Aorta (tissue), 5 donors: ENCODE results near the gene BPHL. TPM values are rescaled to one million over a fixed set of nuclear protein-coding genes. Genes with fewer than 3 reads are reported as not detected.
A peak's percentile ranks its signal among the peaks of the same experiment; 100 is the strongest.
"Not testable (repeated sequence)": the region's sequence is repeated elsewhere in the genome, so short reads cannot be mapped to it uniquely, and the experiment has no call there.

Experiments used
- ATAC-seq: fragments of 200-7000 bp; cut with Tn5 transposase; one replicate; pipeline ENCODE4 v1.9.1; 2022; ENCODE audit warnings: moderate library complexity; ENCODE audit not compliant: low FRiP score
- DNase-seq, 2 donors: peaks; one replicate each; pipeline ENCODE4 v3.0.0-alpha.2; 2020
- H3K27ac ChIP-seq, 2 donors: one replicate each; pipeline ENCODE4 v1.5.1; 2013; ENCODE audit warnings: low read length in 2 of 2, mild to moderate bottlenecking in 2 of 2, moderate library complexity in 2 of 2, control low read depth in 1 of 2, inconsistent platforms in 1 of 2, low read depth in 1 of 2
- H3K27me3 ChIP-seq, 2 donors: one replicate each; pipeline ENCODE4 v1.6.1; 2013; ENCODE audit warnings: control low read depth in 1 of 2, low read length in 1 of 2, mild to moderate bottlenecking in 1 of 2, moderate library complexity in 1 of 2; ENCODE audit not compliant: insufficient read depth in 2 of 2, control insufficient read depth in 1 of 2
- H3K36me3 ChIP-seq, 2 donors: one replicate each; pipeline ENCODE4 v1.6.1; 2013; ENCODE audit warnings: control low read depth in 1 of 2, low read length in 1 of 2, mild to moderate bottlenecking in 1 of 2; ENCODE audit not compliant: insufficient read depth in 2 of 2, control insufficient read depth in 1 of 2
- H3K4me1 ChIP-seq, 2 donors: one replicate each; pipeline ENCODE4 v1.6.1; 2013; ENCODE audit warnings: low read length in 2 of 2, control low read depth in 1 of 2, mild to moderate bottlenecking in 1 of 2, moderate library complexity in 1 of 2; ENCODE audit not compliant: insufficient read depth in 2 of 2, control insufficient read depth in 1 of 2
- H3K4me3 ChIP-seq, 2 donors: one replicate each; pipeline ENCODE4 v1.5.1; 2013; ENCODE audit warnings: low read length in 2 of 2, control low read depth in 1 of 2, mild to moderate bottlenecking in 1 of 2
- H3K9me3 ChIP-seq: one replicate; pipeline ENCODE4 v1.6.1; 2013; ENCODE audit warnings: mild to moderate bottlenecking, low read length; ENCODE audit not compliant: control insufficient read depth
- WGBS, 2 donors: extraction: QIAGEN DNeasy Blood & Tissue Kit; methylation state at CpG; one replicate each; pipeline ENCODE4 v1.1.7; 2013; 5-methylcytosine and 5-hydroxymethylcytosine counted together
- intact Hi-C, 2 donors: fragments of 100-400 bp; cut with DNase I; formaldehyde crosslinking; loops; one replicate each; pipeline versions ENCODE4 v1.14.2 to v1.15.0; 2022
- polyA plus RNA-seq, 2 donors: library from polyadenylated mRNA; stranded (reverse); fragments of 200-250 nt; gene quantifications; one replicate each; pipeline ENCODE4 v1.2.3, GENCODE V29; 2013
- total RNA-seq, 2 donors: library from RNA; stranded (reverse); fragmentation: NEBNext Ultra II Directional; extraction: Animal tissue kit (Norgen Biotek cat#: 25700); gene quantifications; one replicate each; pipeline ENCODE4 v1.2.1, GENCODE V29; 2021
- donor health status: healthy with polysubstance abuse.
- donor health status: Bipolar disorder and iron deficiency.
- donor health status: DM: no; HTN: no; CAD: no.
- donor health status: DM: no; HTN: no; CAD: no.
- donor health status: DM: yes; HTN: yes; CAD: no.

Gene BPHL
- total and polyA plus RNA-seq, 4 donors: 6.4 to 18.7 (median 15.4) TPM

- 87 to 88% methylated on average over 15 of the region's 15 CpGs for WGBS, 2 donors
- H3K9me3 ChIP-seq: no peaks in the 10 kb centered on the region
- DNase-seq (no peak), ATAC-seq (no peak)
- intact Hi-C loops: loop anchor here in 1 of 2 donors (10.0 kb wide), 1 partner anchor 876 kb away; no protein-coding TSS in a partner anchor
- H3K4me3 ChIP-seq: no peak overlapping the region
- H3K27ac ChIP-seq: no peak overlapping the region
- H3K4me1 ChIP-seq: no peaks in the 10 kb centered on the region
- no peaks in the 10 kb centered on the region for H3K27me3 ChIP-seq
- H3K36me3 ChIP-seq: no peaks in the 10 kb centered on the region
These were observed 10.0 kb downstream of the BPHL start for GRCh38 chr6:3128356-3129108.

GRCh38 chr6:3131695-3132094 lies 13.2 kb downstream of the BPHL start:
- DNase-seq (no peak), ATAC-seq (no peak)
- Histone ChIP-seq H3K27me3 (no peaks in the 10 kb centered on the region), H3K4me1 (no peaks in the 10 kb centered on the region), H3K27ac (no peak overlapping the region), H3K4me3 (no peak overlapping the region), H3K9me3 (no peaks in the 10 kb centered on the region), H3K36me3 (no peaks in the 10 kb centered on the region)
- 94 to 96% methylated on average over 15 of the region's 15 CpGs for WGBS, 2 donors
- intact Hi-C loops: no loop called here

GRCh38 chr6:3133515-3133914 lies 15.0 kb downstream of the BPHL start:
- no peak overlapping the region for H3K27ac ChIP-seq
- no peaks in the 10 kb centered on the region for H3K4me1 ChIP-seq
- H3K36me3 ChIP-seq: peaks cover 0 to under 1% of the 10 kb centered on the region in 2 donors
- intact Hi-C loops: no loop called here
- 89% methylated on average over 9 of the region's 9 CpGs for WGBS, 2 donors
- no peaks in the 10 kb centered on the region for H3K9me3 ChIP-seq
- DNase-seq (peak in 1 of 2 donors; percentile 30), ATAC-seq (no peak)
- H3K4me3 ChIP-seq: no peak overlapping the region
- H3K27me3 ChIP-seq: no peaks in the 10 kb centered on the region

GRCh38 chr6:3135668-3136291 lies 17.3 kb downstream of the BPHL start:
- Histone ChIP-seq H3K4me3 (no peak overlapping the region), H3K4me1 (no peaks in the 10 kb centered on the region), H3K36me3 (peaks cover 2 to 3% of the 10 kb centered on the region in 2 donors), H3K27me3 (no peaks in the 10 kb centered on the region), H3K27ac (no peak overlapping the region), H3K9me3 (no peaks in the 10 kb centered on the region)
- 86 to 87% methylated on average over 13 of the region's 13 CpGs for WGBS, 2 donors
- DNase-seq (peak in 1 of 2 donors; percentile 7), ATAC-seq (no peak)
- intact Hi-C loops: no loop called here

GRCh38 chr6:3136292-3137011 lies 17.9 kb downstream of the BPHL start:
- Histone ChIP-seq H3K4me3 (no peak overlapping the region), H3K27me3 (no peaks in the 10 kb centered on the region), H3K27ac (no peak overlapping the region), H3K9me3 (no peaks in the 10 kb centered on the region), H3K4me1 (no peaks in the 10 kb centered on the region), H3K36me3 (peaks cover 2 to 3% of the 10 kb centered on the region in 2 donors)
- no peak for DNase-seq
- WGBS, 2 donors: 89 to 90% methylated on average over 8 of the region's 8 CpGs
- no peak for ATAC-seq
- intact Hi-C loops: no loop called here

GRCh38 chr6:3137057-3137777 lies 18.7 kb downstream of the BPHL start:
- H3K27me3 ChIP-seq: no peaks in the 10 kb centered on the region
- peaks cover 2 to 3% of the 10 kb centered on the region in 2 donors for H3K36me3 ChIP-seq
- no peaks in the 10 kb centered on the region for H3K4me1 ChIP-seq
- H3K9me3 ChIP-seq: no peaks in the 10 kb centered on the region
- WGBS, 2 donors: 95% methylated on average over 12 of the region's 12 CpGs
- no peak overlapping the region for H3K4me3 ChIP-seq
- ATAC-seq (no peak), DNase-seq (no peak)
- no peak overlapping the region for H3K27ac ChIP-seq
- intact Hi-C loops: no loop called here

- H3K4me1 ChIP-seq, H3K9me3 ChIP-seq, ATAC-seq, DNase-seq, H3K36me3 ChIP-seq, intact Hi-C loops, H3K27ac ChIP-seq, H3K27me3 ChIP-seq, H3K4me3 ChIP-seq: not testable (repeated sequence)
- 92 to 93% methylated on average over 6 of the region's 6 CpGs for WGBS, 2 donors
These were observed 19.4 kb downstream of the BPHL start for GRCh38 chr6:3137873-3138272.

GRCh38 chr6:3138341-3138740 lies 19.8 kb downstream of the BPHL start:
- H3K9me3 ChIP-seq: no peaks in the 10 kb centered on the region
- H3K4me3 ChIP-seq: no peak overlapping the region
- DNase-seq: no peak
- no peaks in the 10 kb centered on the region for H3K4me1 ChIP-seq
- 76 to 77% methylated on average over 1 of the region's 1 CpG for WGBS, 2 donors
- intact Hi-C loops: no loop called here
- no peak for ATAC-seq
- H3K36me3 ChIP-seq: peaks cover 2 to 3% of the 10 kb centered on the region in 2 donors
- H3K27me3 ChIP-seq: no peaks in the 10 kb centered on the region
- H3K27ac ChIP-seq: no peak overlapping the region
